Ovary (tissue), 9 donors: ENCODE data around the gene TRIM41. TPM values are rescaled to one million over a fixed set of nuclear protein-coding genes. Genes with fewer than 3 reads are reported as not detected.

Experiments
- DNase-seq, 5 donors: peaks; one replicate each; pipeline ENCODE4 v3.0.0-alpha.2; 2019 to 2020
- H3K27ac ChIP-seq, 2 donors: fragments of 200-600 bp; one replicate each; pipeline versions ENCODE4 v1.5.1 to v1.8.0; 2019 to 2022
- H3K27me3 ChIP-seq: fragments of 200-600 bp; one replicate; pipeline ENCODE4 v1.8.0; 2022
- H3K36me3 ChIP-seq: fragments of 200-600 bp; sonication (generic); one replicate; pipeline ENCODE4 v1.5.1; 2019
- H3K4me1 ChIP-seq: one replicate; pipeline ENCODE4 v1.8.1; 2013; ENCODE audit warnings: mild to moderate bottlenecking, moderate library complexity; ENCODE audit not compliant: insufficient read depth
- H3K4me3 ChIP-seq: fragments of 200-600 bp; sonication (generic); one replicate; pipeline ENCODE4 v1.5.1; 2017
- H3K9me3 ChIP-seq, 2 donors: fragments of 200-600 bp in 1 of 2; sonication (generic) in 1 of 2; one replicate each; pipeline versions ENCODE4 v1.5.1 to v1.8.1; 2013 to 2019; ENCODE audit warnings: mild to moderate bottlenecking in 1 of 2, moderate library complexity in 1 of 2
- CTCF ChIP-seq, 3 donors: fragments of 450-650 bp in 2 of 3; fragments of 200-600 bp in 1 of 3; IDR thresholded peaks; one replicate each; pipeline versions ENCODE4 v1.5.1 to v1.8.0; 2016 to 2022; ENCODE audit warnings: antibody characterized with exemption in 3 of 3, mild to moderate bottlenecking in 1 of 3
- EP300 ChIP-seq: sonication (generic); formaldehyde crosslinking; IDR thresholded peaks from one replicate; pipeline ENCODE4 v1.6.1; 2017; ENCODE audit warnings: antibody characterized with exemption
- POLR2A ChIP-seq: fragments of 450-650 bp; IDR thresholded peaks from one replicate; pipeline ENCODE4 v1.6.1; 2017; ENCODE audit warnings: antibody characterized with exemption, mild to moderate bottlenecking, moderate library complexity
- WGBS, 3 donors: extraction: QIAGEN DNeasy Blood & Tissue Kit in 1 of 3; methylation state at CpG; one replicate each; pipeline versions ENCODE4 v1.1.5 to v1.1.7; 2013 to 2017; 5-methylcytosine and 5-hydroxymethylcytosine counted together
- intact Hi-C, 4 donors: fragments of 100-400 bp; cut with DNase I; formaldehyde crosslinking; loops; one replicate each; pipeline versions ENCODE4 v1.11.0 to v1.15.1; 2022 to 2023
- polyA plus RNA-seq, 2 donors: library from polyadenylated mRNA; stranded (reverse); fragments of 200-250 nt in 1 of 2; fragments of 350-450 nt in 1 of 2; fragmentation: Illumina TruSeq in 1 of 2; extraction: RNeasy Lipid Tissue Mini Kit (QIAGEN cat#74804) in 1 of 2; gene quantifications; one replicate each; pipeline ENCODE4 v1.2.3, GENCODE V29; 2013 to 2014
- total RNA-seq, 7 donors: library from RNA; depleted of rRNA in 2 of 7; stranded (reverse); fragments of >200 nt in 2 of 7; fragmentation: NEBNext Ultra II Directional in 3 of 7; extraction: Animal tissue kit (Norgen Biotek cat#: 25700) in 3 of 7; gene quantifications; one replicate each; pipeline versions ENCODE4 v1.1.0 to v1.2.4, GENCODE V29; 2016 to 2023
- donor health status: DM: no; HTN: no; CAD: no; lungs with moderate emphysema.
- donor health status: DM: no; HTN: no; CAD: no.
- donor health status: Bipolar disorder and iron deficiency.
- donor health status: DM: yes; HTN: yes; CAD: no.
- donor health status: DM: no; HTN: no; CAD: no.
- donor health status: DM: yes; HTN: yes; CAD: no.

The TRIM41 gene
- total and polyA plus RNA-seq, 9 donors: 8.2 to 22.7 (median 15.4) TPM

- no peak overlapping the region for H3K27ac ChIP-seq
- DNase-seq: no peak
- H3K4me3 ChIP-seq: no peak overlapping the region
- H3K27me3 ChIP-seq: no peaks in the 10 kb centered on the region
- no peaks in the 10 kb centered on the region for H3K36me3 ChIP-seq
- H3K4me1 ChIP-seq: peaks cover 2% of the 10 kb centered on the region
- 74 to 80% (median 75%) methylated on average over 10 of the region's 10 CpGs for WGBS, 3 donors
- TF ChIP-seq EP300: no peak
- TF ChIP-seq POLR2A: no peak
- TF ChIP-seq CTCF (IDR thresholded peaks at IDR 0.05): no peak
- no peaks in the 10 kb centered on the region for H3K9me3 ChIP-seq
- intact Hi-C loops: no loop called here
These were observed 14.0 kb downstream of the TRIM41 start for GRCh38 chr5:181236954-181237641.

GRCh38 chr5:181237729-181238385 is 14.8 kb downstream of the TRIM41 start:
- Histone ChIP-seq H3K4me3 (no peak overlapping the region), H3K9me3 (no peaks in the 10 kb centered on the region), H3K4me1 (peaks cover 4% of the 10 kb centered on the region), H3K27me3 (no peaks in the 10 kb centered on the region), H3K27ac (no peak overlapping the region), H3K36me3 (no peaks in the 10 kb centered on the region)
- no peak for DNase-seq
- WGBS, 3 donors: 86 to 88% (median 87%) methylated on average over 5 of the region's 5 CpGs
- intact Hi-C loops: no loop called here
- TF ChIP-seq POLR2A (no peak), CTCF (IDR thresholded peaks at IDR 0.05) (no peak), EP300 (no peak)

- no peaks in the 10 kb centered on the region for H3K36me3 ChIP-seq
- 86 to 91% (median 90%) methylated on average over 9 of the region's 9 CpGs for WGBS, 3 donors
These were observed 16.1 kb downstream of the TRIM41 start for GRCh38 chr5:181239062-181239663.

More at GRCh38 chr5:181239062-181239663, 16.1 kb downstream of the TRIM41 start:
- Histone ChIP-seq H3K27ac (no peak overlapping the region), H3K9me3 (no peaks in the 10 kb centered on the region), H3K4me3 (no peak overlapping the region), H3K4me1 (peaks cover 4% of the 10 kb centered on the region), H3K27me3 (no peaks in the 10 kb centered on the region)
- TF ChIP-seq EP300: no peak
- no peak for TF ChIP-seq CTCF (IDR thresholded peaks at IDR 0.05)
- no peak for TF ChIP-seq POLR2A
- peak in 1 of 5 donors; percentile 12 for DNase-seq
- intact Hi-C loops: no loop called here
